ENCODE data around the gene LKAAEAR1.

DNA sequence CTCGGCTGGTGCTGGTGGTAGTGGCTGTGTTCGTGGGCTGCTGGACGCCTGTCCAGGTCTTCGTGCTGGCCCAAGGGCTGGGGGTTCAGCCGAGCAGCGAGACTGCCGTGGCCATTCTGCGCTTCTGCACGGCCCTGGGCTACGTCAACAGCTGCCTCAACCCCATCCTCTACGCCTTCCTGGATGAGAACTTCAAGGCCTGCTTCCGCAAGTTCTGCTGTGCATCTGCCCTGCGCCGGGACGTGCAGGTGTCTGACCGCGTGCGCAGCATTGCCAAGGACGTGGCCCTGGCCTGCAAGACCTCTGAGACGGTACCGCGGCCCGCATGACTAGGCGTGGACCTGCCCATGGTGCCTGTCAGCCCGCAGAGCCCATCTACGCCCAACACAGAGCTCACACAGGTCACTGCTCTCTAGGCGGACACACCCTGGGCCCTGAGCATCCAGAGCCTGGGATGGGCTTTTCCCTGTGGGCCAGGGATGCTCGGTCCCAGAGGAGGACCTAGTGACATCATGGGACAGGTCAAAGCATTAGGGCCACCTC lies 14.3 kb upstream of the LKAAEAR1 start:
- TF ChIP-seq ZNF354B (CRISPR knock-in tag; IDR thresholded peaks at IDR 0.05) (no peak), ARID3A (IDR thresholded peaks at IDR 0.05; ENCODE audit: borderline replicate concordance, low read depth, low read length) (no peak)

Measured in K562 (cell line).